VCaP (cell line): Measurements from ENCODE around the gene FDXR.

Experiments
- H3K27ac ChIP-seq: fragments of 450-650 bp; 2 replicates; pipeline ENCODE4 v1.5.1; 2017
- CTCF ChIP-seq: fragments of 450-650 bp; conservative IDR thresholded peaks from 2 replicates; pipeline ENCODE4 v1.5.1; 2017; ENCODE audit warnings: mild to moderate bottlenecking, moderate library complexity

FDXR gene, protein sequence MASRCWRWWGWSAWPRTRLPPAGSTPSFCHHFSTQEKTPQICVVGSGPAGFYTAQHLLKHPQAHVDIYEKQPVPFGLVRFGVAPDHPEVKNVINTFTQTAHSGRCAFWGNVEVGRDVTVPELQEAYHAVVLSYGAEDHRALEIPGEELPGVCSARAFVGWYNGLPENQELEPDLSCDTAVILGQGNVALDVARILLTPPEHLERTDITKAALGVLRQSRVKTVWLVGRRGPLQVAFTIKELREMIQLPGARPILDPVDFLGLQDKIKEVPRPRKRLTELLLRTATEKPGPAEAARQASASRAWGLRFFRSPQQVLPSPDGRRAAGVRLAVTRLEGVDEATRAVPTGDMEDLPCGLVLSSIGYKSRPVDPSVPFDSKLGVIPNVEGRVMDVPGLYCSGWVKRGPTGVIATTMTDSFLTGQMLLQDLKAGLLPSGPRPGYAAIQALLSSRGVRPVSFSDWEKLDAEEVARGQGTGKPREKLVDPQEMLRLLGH

GRCh38 chr17:74872313-74873036 lies at the start of gene FDXR:
Gene FDXR (minus strand): TSS chr17:74872994. CDS start chr17:74872944, 50 bp downstream.
- TF ChIP-seq CTCF = no peak
- H3K27ac ChIP-seq = peak within 1 kb of the TSS; percentile 78

- TF ChIP-seq CTCF = no peak
- no peak overlapping the region for H3K27ac ChIP-seq
Observed at GRCh38 chr17:74922172-74922571, 49.4 kb upstream of the FDXR start.

GRCh38 chr17:74921769-74922168 lies 49.0 kb upstream of the FDXR start:
- H3K27ac ChIP-seq = no peak overlapping the region
- TF ChIP-seq CTCF = no peak

DNA sequence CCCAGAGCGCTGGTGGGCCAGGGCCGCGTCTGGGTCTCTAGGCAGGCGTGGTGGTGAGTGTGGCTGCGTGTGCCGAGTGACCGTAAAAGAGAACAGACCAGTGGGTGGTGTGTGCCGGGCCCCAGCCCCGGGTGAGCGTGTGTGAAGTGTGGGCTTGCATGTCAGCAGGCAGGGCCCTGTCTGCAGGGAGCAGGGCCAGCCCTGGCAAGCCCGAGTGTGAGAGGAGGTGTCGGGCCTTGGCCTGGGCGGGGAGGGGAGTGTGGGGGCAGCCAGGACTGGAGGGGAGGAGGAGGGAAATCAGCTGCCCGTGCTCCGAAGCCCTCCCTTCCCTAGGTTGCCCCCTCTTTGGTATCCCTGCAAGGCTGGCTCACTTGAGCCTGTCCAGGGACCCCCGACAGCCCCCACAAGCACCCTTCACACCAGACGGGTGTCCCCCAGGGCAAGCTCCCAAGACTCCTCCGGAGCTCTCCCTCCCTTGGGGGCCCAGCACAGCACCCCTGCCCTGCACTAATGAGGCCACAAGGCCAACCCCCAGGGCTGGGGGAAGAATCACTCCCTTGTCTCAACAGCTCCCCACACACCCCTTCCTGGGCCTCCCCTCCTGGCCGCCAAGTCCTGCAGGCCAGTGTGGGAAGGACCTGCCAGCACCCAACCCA lies 48.4 kb upstream of the FDXR start:
- H3K27ac ChIP-seq = no peak overlapping the region
- TF ChIP-seq CTCF = no peak

GRCh38 chr17:74920642-74921025 lies 47.8 kb upstream of the FDXR start:
- H3K27ac ChIP-seq = no peak overlapping the region
- TF ChIP-seq CTCF = no peak

GRCh38 chr17:74920306-74920620 lies 47.5 kb upstream of the FDXR start:
- TF ChIP-seq CTCF = no peak
- H3K27ac ChIP-seq = no peak overlapping the region
